Ovary (tissue), 9 donors: ENCODE results near the gene SPATC1L. TPM values are rescaled to one million over a fixed set of nuclear protein-coding genes. Genes with fewer than 3 reads are reported as not detected.
"Not testable (repeated sequence)": the region's sequence is repeated elsewhere in the genome, so short reads cannot be mapped to it uniquely, and the experiment has no call there.

Experiments
- DNase-seq, 5 donors: peaks; one replicate each; pipeline ENCODE4 v3.0.0-alpha.2; 2019 to 2020
- H3K27ac ChIP-seq, 2 donors: fragments of 200-600 bp; one replicate each; pipeline versions ENCODE4 v1.5.1 to v1.8.0; 2019 to 2022
- H3K27me3 ChIP-seq: fragments of 200-600 bp; one replicate; pipeline ENCODE4 v1.8.0; 2022
- H3K36me3 ChIP-seq: fragments of 200-600 bp; sonication (generic); one replicate; pipeline ENCODE4 v1.5.1; 2019
- H3K4me1 ChIP-seq: one replicate; pipeline ENCODE4 v1.8.1; 2013; ENCODE audit warnings: mild to moderate bottlenecking, moderate library complexity; ENCODE audit not compliant: insufficient read depth
- H3K4me3 ChIP-seq: fragments of 200-600 bp; sonication (generic); one replicate; pipeline ENCODE4 v1.5.1; 2017
- H3K9me3 ChIP-seq, 2 donors: fragments of 200-600 bp in 1 of 2; sonication (generic) in 1 of 2; one replicate each; pipeline versions ENCODE4 v1.5.1 to v1.8.1; 2013 to 2019; ENCODE audit warnings: mild to moderate bottlenecking in 1 of 2, moderate library complexity in 1 of 2
- EP300 ChIP-seq: sonication (generic); formaldehyde crosslinking; IDR thresholded peaks from one replicate; pipeline ENCODE4 v1.6.1; 2017; ENCODE audit warnings: antibody characterized with exemption
- POLR2A ChIP-seq: fragments of 450-650 bp; IDR thresholded peaks from one replicate; pipeline ENCODE4 v1.6.1; 2017; ENCODE audit warnings: antibody characterized with exemption, mild to moderate bottlenecking, moderate library complexity
- WGBS, 3 donors: extraction: QIAGEN DNeasy Blood & Tissue Kit in 1 of 3; methylation state at CpG; one replicate each; pipeline versions ENCODE4 v1.1.5 to v1.1.7; 2013 to 2017; 5-methylcytosine and 5-hydroxymethylcytosine counted together
- intact Hi-C, 4 donors: fragments of 100-400 bp; cut with DNase I; formaldehyde crosslinking; loops; one replicate each; pipeline versions ENCODE4 v1.11.0 to v1.15.1; 2022 to 2023
- polyA plus RNA-seq, 2 donors: library from polyadenylated mRNA; stranded (reverse); fragments of 200-250 nt in 1 of 2; fragments of 350-450 nt in 1 of 2; fragmentation: Illumina TruSeq in 1 of 2; extraction: RNeasy Lipid Tissue Mini Kit (QIAGEN cat#74804) in 1 of 2; gene quantifications; one replicate each; pipeline ENCODE4 v1.2.3, GENCODE V29; 2013 to 2014
- total RNA-seq, 7 donors: library from RNA; depleted of rRNA in 2 of 7; stranded (reverse); fragments of >200 nt in 2 of 7; fragmentation: NEBNext Ultra II Directional in 3 of 7; extraction: Animal tissue kit (Norgen Biotek cat#: 25700) in 3 of 7; gene quantifications; one replicate each; pipeline versions ENCODE4 v1.1.0 to v1.2.4, GENCODE V29; 2016 to 2023
- TF ChIP-seq, protein P1 (sequence below), 3 donors: fragments of 450-650 bp in 2 of 3; fragments of 200-600 bp in 1 of 3; IDR thresholded peaks; one replicate each; pipeline versions ENCODE4 v1.5.1 to v1.8.0; 2016 to 2022; ENCODE audit warnings: antibody characterized with exemption in 3 of 3, mild to moderate bottlenecking in 1 of 3
- donor health status: DM: no; HTN: no; CAD: no; lungs with moderate emphysema.
- donor health status: DM: no; HTN: no; CAD: no.
- donor health status: Bipolar disorder and iron deficiency.
- donor health status: DM: yes; HTN: yes; CAD: no.
- donor health status: DM: no; HTN: no; CAD: no.
- donor health status: DM: yes; HTN: yes; CAD: no.

Gene SPATC1L
- total and polyA plus RNA-seq, 9 donors = 2.8 to 21.3 (median 14.9) TPM

DNA sequence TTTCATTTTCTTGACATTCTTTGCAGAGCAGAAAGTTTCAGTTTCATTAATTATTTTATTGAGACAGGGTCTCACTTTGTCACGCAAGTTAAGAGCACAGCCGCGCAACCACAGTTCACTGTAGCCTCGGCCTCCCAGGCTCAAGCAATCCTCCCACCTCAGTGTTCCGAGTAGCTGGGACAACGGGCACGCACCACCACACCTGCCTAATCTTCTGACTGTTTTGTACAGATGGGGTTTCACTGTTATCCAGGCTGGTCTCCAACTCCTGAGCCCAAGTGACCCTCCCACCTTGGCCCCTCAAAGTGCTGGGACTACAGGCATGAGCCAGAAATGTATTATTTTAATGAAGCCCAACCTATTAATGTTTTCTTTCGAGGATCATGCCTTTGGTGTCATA lies 3.0 kb upstream of the SPATC1L start:
- Histone ChIP-seq H3K27me3 (no peaks in the 10 kb centered on the region), H3K4me3 (no peak overlapping the region), H3K4me1 (peaks cover 7% of the 10 kb centered on the region), H3K36me3 (no peaks in the 10 kb centered on the region), H3K9me3 (no peaks in the 10 kb centered on the region), H3K27ac (no peak overlapping the region)
- TF ChIP-seq, protein P1, sequence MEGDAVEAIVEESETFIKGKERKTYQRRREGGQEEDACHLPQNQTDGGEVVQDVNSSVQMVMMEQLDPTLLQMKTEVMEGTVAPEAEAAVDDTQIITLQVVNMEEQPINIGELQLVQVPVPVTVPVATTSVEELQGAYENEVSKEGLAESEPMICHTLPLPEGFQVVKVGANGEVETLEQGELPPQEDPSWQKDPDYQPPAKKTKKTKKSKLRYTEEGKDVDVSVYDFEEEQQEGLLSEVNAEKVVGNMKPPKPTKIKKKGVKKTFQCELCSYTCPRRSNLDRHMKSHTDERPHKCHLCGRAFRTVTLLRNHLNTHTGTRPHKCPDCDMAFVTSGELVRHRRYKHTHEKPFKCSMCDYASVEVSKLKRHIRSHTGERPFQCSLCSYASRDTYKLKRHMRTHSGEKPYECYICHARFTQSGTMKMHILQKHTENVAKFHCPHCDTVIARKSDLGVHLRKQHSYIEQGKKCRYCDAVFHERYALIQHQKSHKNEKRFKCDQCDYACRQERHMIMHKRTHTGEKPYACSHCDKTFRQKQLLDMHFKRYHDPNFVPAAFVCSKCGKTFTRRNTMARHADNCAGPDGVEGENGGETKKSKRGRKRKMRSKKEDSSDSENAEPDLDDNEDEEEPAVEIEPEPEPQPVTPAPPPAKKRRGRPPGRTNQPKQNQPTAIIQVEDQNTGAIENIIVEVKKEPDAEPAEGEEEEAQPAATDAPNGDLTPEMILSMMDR (IDR thresholded peaks at IDR 0.05) = no peak
- no peak for TF ChIP-seq POLR2A
- TF ChIP-seq EP300 = no peak
- intact Hi-C loops = no loop called here
- peak in 1 of 5 donors; percentile 17 for DNase-seq
- 72 to 80% (median 80%) methylated on average over 8 of the region's 8 CpGs for WGBS, 3 donors

DNA sequence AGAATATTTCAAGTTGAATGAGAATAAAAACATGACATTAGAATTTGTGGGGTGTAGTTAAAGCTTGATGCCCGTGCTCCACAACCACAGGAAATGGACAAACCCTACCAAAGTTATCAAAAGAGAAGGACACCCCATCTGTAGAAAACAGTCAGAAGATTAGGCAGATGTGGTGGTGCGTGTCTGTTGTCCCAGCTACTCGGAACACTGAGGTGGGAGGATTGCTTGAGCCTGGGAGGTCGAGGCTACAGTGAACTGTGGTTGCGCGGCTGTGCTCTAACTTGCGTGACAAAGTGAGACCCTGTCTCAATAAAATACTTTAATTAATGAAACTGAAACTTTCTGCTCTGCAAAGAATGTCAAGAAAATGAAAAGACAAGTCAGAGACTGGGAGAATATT lies 1.5 kb upstream of the SPATC1L start:
- no peaks in the 10 kb centered on the region for H3K36me3 ChIP-seq
- TF ChIP-seq EP300 = no peak
- peaks cover 7% of the 10 kb centered on the region for H3K4me1 ChIP-seq
- no peak overlapping the region for H3K4me3 ChIP-seq
- no peaks in the 10 kb centered on the region for H3K9me3 ChIP-seq
- peak in 1 of 5 donors; percentile 21 for DNase-seq
- peak overlapping the region in 1 of 2 donors; percentile 85 for H3K27ac ChIP-seq
- no peaks in the 10 kb centered on the region for H3K27me3 ChIP-seq
- WGBS, 3 donors = 30 to 66% (median 36%) methylated on average over 7 of the region's 7 CpGs
- intact Hi-C loops = no loop called here

DNA sequence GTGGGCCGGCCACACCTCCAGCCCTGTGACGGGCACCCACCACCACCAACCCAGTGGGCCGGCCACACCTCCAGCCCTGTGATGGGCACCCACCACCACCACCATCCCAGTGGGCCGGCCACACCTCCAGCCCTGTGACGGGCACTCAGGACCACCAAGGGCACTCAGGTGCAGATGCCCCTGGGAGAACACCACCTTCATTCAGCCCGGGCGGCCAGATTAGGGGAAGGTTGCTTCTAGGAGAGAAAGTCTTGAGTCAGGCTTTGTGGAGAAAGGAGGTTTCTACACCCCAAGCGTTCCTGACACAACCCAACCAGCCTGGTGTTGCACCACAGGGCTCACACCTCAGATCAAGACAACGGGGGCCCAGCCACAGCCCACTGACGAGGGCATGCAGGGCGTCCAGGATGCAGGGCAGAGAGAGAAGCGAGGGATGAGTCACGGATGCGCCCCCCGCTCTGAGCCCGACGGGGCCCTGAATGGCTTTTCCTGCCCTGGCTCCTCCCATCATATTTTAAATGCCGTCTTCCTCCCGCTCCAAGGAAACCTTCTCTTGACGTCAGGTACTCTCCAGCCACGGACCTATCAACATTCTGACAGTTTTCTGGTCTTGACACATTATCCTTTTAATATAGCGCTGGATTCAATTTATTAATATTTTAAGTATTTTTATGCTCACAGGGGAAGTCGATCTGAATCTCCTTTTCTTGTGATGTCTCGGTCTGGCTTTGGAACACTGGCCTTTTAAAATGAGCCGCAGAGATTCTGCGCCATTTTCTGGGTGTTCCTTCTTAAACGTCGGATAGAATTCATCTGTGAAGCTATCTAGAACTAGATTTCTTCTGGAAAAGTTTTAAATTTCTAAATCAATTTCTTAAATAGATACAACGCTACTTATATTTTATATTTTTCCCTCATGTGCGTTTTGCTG lies 631 bp upstream of the SPATC1L start:
- DNase-seq = peak; percentile 81 to 89 (median 89)
- no peaks in the 10 kb centered on the region for H3K36me3 ChIP-seq
- TF ChIP-seq, protein P1 (IDR thresholded peaks at IDR 0.05) = no peak
- TF ChIP-seq POLR2A (no peak), EP300 (no peak)
- intact Hi-C loops = no loop called here
- H3K4me1 ChIP-seq = peaks cover 7% of the 10 kb centered on the region
- no peaks in the 10 kb centered on the region for H3K9me3 ChIP-seq
- H3K4me3 ChIP-seq = peak overlapping the region; percentile 40
- WGBS, 3 donors = 9 to 40% (median 13%) methylated on average over 26 to 30 of the region's 30 CpGs
- no peaks in the 10 kb centered on the region for H3K27me3 ChIP-seq
- peak overlapping the region; percentile 67 to 85 for H3K27ac ChIP-seq

DNA sequence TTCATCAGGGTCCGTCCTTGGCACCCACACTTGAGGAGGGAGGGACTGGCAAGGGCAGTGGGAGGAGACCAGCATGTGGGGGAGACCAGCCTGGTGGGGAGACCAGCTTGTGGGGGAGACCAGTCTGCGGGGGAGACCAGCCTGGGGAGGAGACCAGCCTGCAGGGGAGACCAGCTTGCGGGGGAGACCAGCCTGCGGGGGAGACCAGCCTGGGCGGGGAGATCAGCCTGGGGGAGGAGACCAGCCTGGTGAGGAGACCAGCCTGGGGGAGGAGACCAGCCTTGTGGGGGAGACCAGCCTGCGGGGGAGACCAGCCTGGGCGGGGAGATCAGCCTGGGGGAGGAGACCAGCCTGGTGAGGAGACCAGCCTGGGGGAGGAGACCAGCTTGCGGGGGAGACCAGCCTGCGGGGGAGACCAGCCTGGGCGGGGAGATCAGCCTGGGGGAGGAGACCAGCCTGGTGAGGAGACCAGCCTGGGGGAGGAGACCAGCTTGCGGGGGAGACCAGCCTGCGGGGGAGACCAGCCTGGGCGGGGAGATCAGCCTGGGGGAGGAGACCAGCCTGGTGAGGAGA lies 836 bp downstream of the SPATC1L start:
- H3K4me1 ChIP-seq, DNase-seq, intact Hi-C loops, H3K27me3 ChIP-seq, H3K36me3 ChIP-seq, H3K9me3 ChIP-seq, H3K4me3 ChIP-seq: not testable (repeated sequence)
- WGBS, 3 donors = 0 to 8% (median 5%) methylated on average over 1 to 7 of the region's 13 CpGs
- peak overlapping the region in 1 of 2 donors; percentile 8 for H3K27ac ChIP-seq

DNA sequence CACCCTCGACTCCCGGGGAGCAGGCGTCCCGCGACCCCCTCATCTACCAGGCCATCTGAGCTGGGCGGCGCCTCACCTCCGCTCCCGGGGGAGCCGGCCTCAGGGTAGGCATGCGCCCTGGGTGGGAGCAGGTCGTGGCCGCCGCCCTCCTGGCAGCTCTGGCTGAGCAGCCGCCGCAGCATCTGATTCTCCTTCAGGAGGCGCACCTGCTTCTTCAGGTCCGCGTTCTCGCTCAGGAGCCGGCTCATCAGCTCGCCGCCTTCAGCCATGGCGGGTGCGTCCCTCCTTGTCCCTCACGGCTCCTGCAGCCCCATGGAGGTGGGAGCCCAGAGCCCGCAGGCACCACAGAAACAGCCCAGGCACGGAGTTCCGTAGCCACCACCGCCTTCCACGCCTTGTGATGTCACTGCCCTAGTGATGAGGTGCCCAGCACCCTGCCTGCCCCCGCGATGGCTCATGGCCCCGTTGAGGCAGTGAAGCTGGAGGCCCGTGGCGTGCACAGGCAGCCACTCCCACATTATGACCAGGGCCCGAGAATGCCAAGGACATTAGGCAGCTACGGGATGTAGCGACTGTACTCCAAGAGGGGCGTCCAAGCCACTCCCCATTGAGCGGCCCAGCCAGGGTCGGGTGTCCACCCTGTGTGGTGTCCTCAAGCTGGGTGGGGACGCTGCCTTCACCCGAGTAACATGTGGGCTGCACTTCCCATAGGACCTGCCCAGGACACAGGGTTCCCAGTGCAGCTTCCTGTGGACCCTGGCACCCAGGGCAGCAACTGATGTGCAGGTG lies 1.5 kb downstream of the SPATC1L start:
- H3K27ac ChIP-seq = peak overlapping the region in 1 of 2 donors; percentile 8
- 74 to 81% (median 76%) methylated on average over 41 to 44 of the region's 44 CpGs for WGBS, 3 donors
- no peaks in the 10 kb centered on the region for H3K9me3 ChIP-seq
- H3K4me3 ChIP-seq = no peak overlapping the region
- H3K27me3 ChIP-seq = no peaks in the 10 kb centered on the region
- no peak for TF ChIP-seq EP300
- TF ChIP-seq POLR2A = no peak
- TF ChIP-seq, protein P1 (IDR thresholded peaks at IDR 0.05) = no peak
- peak; percentile 51 to 74 (median 63) for DNase-seq
- intact Hi-C loops = no loop called here
- peaks cover 7% of the 10 kb centered on the region for H3K4me1 ChIP-seq
- H3K36me3 ChIP-seq = no peaks in the 10 kb centered on the region
